Tibial artery (tissue), 4 donors: ENCODE measurements around the gene TMEM158.
A peak's percentile ranks its signal among the peaks of the same experiment; 100 is the strongest.

Source experiments
- DNase-seq, 2 donors: peaks; one replicate each; pipeline ENCODE4 v3.0.0-alpha.2; 2019
- H3K27ac ChIP-seq, 2 donors: fragments of 200-600 bp; sonication (generic) in 1 of 2; 1 replicate in 1 of 2; 2 replicates in 1 of 2; pipeline ENCODE4 v1.5.1; 2018 to 2019; ENCODE audit warnings: mild to moderate bottlenecking in 1 of 2
- H3K27me3 ChIP-seq, 2 donors: fragments of 200-600 bp; sonication (generic) in 1 of 2; one replicate each; pipeline versions ENCODE4 v1.5.1 to v1.6.0; 2016 to 2019
- H3K36me3 ChIP-seq, 3 donors: fragments of 200-600 bp; sonication (generic) in 2 of 3; one replicate each; pipeline ENCODE4 v1.5.1; 2016 to 2019; ENCODE audit warnings: mild to moderate bottlenecking in 2 of 3
- H3K4me1 ChIP-seq, 4 donors: fragments of 200-600 bp; sonication (generic) in 2 of 4; 1 replicate in 3 of 4; 2 replicates in 1 of 4; pipeline ENCODE4 v1.5.1; 2016 to 2019
- H3K4me3 ChIP-seq, 2 donors: fragments of 200-600 bp; sonication (generic) in 1 of 2; 1 replicate in 1 of 2; 2 replicates in 1 of 2; pipeline ENCODE4 v1.5.1; 2018 to 2019; ENCODE audit warnings: mild to moderate bottlenecking in 2 of 2
- H3K9me3 ChIP-seq, 3 donors: fragments of 200-600 bp; sonication (generic) in 1 of 3; one replicate each; pipeline ENCODE4 v1.5.1; 2016 to 2019
- intact Hi-C: fragments of 100-400 bp; cut with DNase I; formaldehyde crosslinking; loops from one replicate; pipeline ENCODE4 v1.15.0; 2023; ENCODE audit warnings: low total_unique reads
- TF ChIP-seq, protein P1 (sequence below), 2 experiments: fragments of 200-600 bp in 1 of 2; fragments of 450-650 bp in 1 of 2; IDR thresholded peaks; one replicate each; pipeline ENCODE4 v1.5.1; 2017 to 2019; ENCODE audit warnings: antibody characterized with exemption in 2 of 2, mild to moderate bottlenecking in 1 of 2, moderate library complexity in 1 of 2

TMEM158 gene

DNA sequence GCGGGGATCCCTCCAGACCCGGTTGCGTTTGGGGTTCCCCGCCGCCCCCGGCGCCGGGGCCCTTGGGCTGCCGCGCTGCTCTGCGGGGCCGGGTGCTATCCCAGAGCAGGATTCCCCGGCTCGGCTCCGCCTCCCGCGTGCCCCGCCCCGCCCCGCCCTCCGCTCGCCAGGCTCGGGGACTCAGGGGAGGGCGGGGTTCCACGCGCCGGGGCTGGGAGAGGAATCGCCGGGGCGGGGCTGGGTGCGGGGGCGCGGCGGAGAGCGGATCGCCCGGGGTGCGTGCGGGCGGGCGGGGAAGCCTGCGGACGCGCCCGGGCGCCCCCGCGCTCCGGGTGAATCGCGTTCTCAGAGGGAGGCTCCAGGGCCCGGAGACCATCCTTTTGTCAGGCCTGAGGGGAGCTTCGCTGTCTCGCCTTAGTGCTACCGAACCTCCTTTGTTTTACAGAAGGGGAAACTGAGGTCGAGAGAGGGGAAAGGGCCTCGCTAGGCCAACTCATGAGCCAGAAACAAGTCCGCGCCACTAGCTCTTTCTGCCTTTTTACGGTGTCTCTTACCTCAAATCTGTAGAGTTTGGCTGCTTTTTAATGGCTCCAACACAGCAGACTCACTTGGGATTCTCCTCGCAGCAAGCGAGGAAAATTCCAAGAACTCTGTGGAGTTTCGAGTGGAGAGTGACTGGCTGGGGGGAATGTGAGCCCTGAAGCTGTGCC, at the start of gene TMEM158:
TMEM158 (minus strand) TSS at position 82 of the 710 bp plus-strand sequence. CDS start 260 bp downstream, outside the sequence.
- Histone ChIP-seq H3K9me3 (no peaks in the 10 kb centered on the region), H3K27me3 (peaks cover 0 to 43% of the 10 kb centered on the region in 2 donors), H3K4me3 (peak within 1 kb of the TSS; percentile 47 to 69), H3K36me3 (no peaks in the 10 kb centered on the region), H3K4me1 (peaks cover 0 to 18% (median 6%) of the 10 kb centered on the region in 4 donors), H3K27ac (no peak within 1 kb of the TSS)
- peak; percentile 70 to 84 for DNase-seq
- TF ChIP-seq, protein P1, sequence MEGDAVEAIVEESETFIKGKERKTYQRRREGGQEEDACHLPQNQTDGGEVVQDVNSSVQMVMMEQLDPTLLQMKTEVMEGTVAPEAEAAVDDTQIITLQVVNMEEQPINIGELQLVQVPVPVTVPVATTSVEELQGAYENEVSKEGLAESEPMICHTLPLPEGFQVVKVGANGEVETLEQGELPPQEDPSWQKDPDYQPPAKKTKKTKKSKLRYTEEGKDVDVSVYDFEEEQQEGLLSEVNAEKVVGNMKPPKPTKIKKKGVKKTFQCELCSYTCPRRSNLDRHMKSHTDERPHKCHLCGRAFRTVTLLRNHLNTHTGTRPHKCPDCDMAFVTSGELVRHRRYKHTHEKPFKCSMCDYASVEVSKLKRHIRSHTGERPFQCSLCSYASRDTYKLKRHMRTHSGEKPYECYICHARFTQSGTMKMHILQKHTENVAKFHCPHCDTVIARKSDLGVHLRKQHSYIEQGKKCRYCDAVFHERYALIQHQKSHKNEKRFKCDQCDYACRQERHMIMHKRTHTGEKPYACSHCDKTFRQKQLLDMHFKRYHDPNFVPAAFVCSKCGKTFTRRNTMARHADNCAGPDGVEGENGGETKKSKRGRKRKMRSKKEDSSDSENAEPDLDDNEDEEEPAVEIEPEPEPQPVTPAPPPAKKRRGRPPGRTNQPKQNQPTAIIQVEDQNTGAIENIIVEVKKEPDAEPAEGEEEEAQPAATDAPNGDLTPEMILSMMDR (IDR thresholded peaks at IDR 0.05) = no peak
- intact Hi-C loops = loop anchor here (10.0 kb wide), 1 partner anchor 278 kb away; no protein-coding TSS in a partner anchor

DNA sequence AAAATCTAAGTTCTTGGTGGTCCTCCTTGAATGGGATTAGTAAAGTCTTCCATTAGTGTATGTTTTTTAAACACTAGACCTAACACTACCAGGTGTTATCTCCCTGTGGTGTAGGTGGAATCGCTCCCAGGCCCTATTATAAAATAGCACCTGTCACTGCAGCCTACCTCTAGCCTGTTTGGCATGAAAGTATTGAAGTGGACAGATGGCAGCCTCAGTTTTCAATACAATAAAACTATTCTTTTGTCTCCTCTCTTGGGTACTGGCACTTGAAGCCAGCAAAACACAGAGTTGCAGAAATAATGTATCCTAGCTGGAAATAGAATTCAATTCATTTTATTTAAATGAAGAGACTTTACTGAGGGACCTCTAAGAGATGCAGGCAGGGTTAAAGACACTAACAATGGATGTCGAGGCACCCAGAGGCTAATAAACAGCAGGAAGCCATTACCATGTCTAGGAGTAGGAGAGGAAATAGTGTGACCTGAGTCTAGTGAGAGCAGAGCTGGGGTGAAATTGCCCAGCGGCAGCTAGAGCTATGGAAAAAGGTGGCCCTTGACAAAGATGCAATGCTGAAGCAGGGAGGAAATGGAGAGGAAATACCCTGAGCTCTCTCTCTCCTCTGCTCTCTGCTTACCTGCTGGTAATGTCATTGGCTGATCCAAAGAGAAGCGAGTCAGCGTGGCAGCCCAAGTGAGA, 49.1 kb upstream of the TMEM158 start:
- no peak for DNase-seq
- Histone ChIP-seq H3K27me3 (peaks cover 0 to 6% of the 10 kb centered on the region in 2 donors), H3K4me3 (no peak overlapping the region), H3K4me1 (no peaks in the 10 kb centered on the region), H3K9me3 (peaks cover 0 to 18% (median 5%) of the 10 kb centered on the region in 3 donors), H3K36me3 (no peaks in the 10 kb centered on the region), H3K27ac (no peak overlapping the region)
- intact Hi-C loops = no loop called here
- TF ChIP-seq, protein P1 (IDR thresholded peaks at IDR 0.05) = no peak

DNA sequence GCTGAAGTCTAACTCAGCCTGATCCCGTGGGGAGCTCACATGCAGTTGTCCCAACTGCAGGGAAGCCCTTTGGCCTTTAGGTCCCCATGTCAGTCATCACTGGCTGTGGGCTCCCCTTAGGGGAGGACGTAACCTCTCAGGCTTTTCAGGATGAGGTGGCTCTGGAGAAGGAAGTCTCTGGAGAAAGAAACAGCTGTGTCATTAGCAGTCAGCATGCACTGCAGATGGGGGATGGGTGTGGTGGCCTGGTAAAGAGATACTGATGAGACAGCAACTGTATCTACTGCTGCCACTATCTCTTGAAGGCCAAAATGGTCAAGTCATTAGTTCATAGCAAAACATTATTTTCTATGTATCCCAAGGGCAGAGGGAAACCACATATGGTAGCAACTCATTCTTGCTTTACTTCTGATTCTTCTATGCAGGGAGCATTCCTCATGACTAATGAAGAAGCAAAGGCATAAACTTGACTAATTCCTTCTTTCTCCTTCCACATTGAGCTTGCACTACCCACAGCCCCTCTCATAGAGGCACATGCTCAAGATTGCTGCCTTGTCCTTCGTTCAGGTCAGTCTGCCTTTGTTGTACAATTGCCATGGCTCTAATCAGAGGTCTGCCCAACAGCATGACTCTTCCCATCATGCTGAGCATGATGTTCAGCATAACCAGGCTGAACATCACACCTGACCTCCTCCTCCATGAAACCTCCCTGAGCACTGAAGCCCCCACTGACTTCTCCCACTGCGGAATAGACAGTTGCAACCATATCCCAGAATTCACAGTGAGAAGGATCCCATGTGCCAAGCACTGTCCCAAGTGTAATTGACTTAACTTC, 47.8 kb upstream of the TMEM158 start:
- H3K27me3 ChIP-seq = peaks cover 0 to 6% of the 10 kb centered on the region in 2 donors
- H3K36me3 ChIP-seq = no peaks in the 10 kb centered on the region
- peaks cover 0 to 18% (median 5%) of the 10 kb centered on the region in 3 donors for H3K9me3 ChIP-seq
- H3K4me1 ChIP-seq = no peaks in the 10 kb centered on the region
- TF ChIP-seq, protein P1 (IDR thresholded peaks at IDR 0.05) = no peak
- DNase-seq = no peak
- no peak overlapping the region for H3K4me3 ChIP-seq
- intact Hi-C loops = no loop called here
- no peak overlapping the region for H3K27ac ChIP-seq

DNA sequence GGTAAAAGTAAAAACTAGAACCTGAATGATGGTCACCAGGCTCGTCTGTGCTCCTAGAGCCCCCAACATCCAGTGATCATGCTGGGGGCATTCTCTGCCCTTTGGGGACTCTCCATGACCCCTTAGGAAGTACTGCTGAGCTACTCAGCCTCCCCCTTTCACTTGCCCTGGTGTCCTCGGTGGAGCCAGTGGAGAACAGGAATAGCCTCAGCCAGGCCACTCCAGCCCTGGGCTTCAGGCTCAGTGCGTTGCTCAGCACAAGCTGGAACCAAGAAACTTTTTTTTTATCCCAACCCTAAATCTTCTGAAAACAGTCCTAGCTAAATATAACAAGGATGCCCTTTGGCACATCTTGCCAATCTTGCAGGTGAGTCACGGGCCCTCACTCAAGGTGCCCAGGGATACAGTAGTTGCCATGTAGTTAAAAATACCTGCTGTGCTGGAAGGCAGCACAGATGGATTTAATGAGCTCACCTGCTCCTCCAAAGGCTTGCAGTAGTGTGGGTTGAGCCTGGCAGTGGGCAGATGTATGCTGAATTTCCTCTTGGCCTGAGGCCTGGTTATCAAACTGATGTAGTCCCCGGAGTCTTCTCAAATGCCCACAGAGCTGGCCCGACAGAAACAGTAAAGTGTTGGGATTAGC, 46.9 kb upstream of the TMEM158 start:
- H3K36me3 ChIP-seq = no peaks in the 10 kb centered on the region
- H3K4me1 ChIP-seq = no peaks in the 10 kb centered on the region
- H3K27ac ChIP-seq = no peak overlapping the region
- intact Hi-C loops = no loop called here
- peaks cover 0 to 6% of the 10 kb centered on the region in 2 donors for H3K27me3 ChIP-seq
- H3K4me3 ChIP-seq = no peak overlapping the region
- TF ChIP-seq, protein P1 (IDR thresholded peaks at IDR 0.05) = no peak
- no peak for DNase-seq
- peaks cover 0 to 11% (median 5%) of the 10 kb centered on the region in 3 donors for H3K9me3 ChIP-seq
